ENCODE results near the gene CDC42SE2.

- no peak for TF ChIP-seq POLR2A (IDR thresholded peaks at IDR 0.05)
- no peak for TF ChIP-seq CTCF (IDR thresholded peaks at IDR 0.05)
Measured at GRCh38 chr5:131289738-131290137, 25.9 kb downstream of the CDC42SE2 start.
